ENCODE measurements around the gene B3GALT4.

Gene B3GALT4

GRCh38 chr6:33292996-33293682 lies 16.2 kb downstream of the B3GALT4 start:
- no peak for DNase-seq

- no peak for DNase-seq
Measured at GRCh38 chr6:33294086-33294823, 17.3 kb downstream of the B3GALT4 start.

GRCh38 chr6:33295621-33296369 lies 18.9 kb downstream of the B3GALT4 start:
- no peak for DNase-seq

- DNase-seq: no peak
Measured at GRCh38 chr6:33296797-33297405, 20.0 kb downstream of the B3GALT4 start.

GRCh38 chr6:33297406-33297955 lies 20.6 kb downstream of the B3GALT4 start:
- no peak for DNase-seq

- peak; percentile 69 for DNase-seq
Measured at GRCh38 chr6:33297956-33298772, 21.2 kb downstream of the B3GALT4 start.

- DNase-seq: no peak
Measured at GRCh38 chr6:33298773-33299236, 21.9 kb downstream of the B3GALT4 start, which contains the start of gene RGL2. RGL2 (minus strand) TSS chr6:33298942; CDS start chr6:33298610, 332 bp downstream.

- DNase-seq: peak; percentile 94
Measured at GRCh38 chr6:33299237-33299944, 22.5 kb downstream of the B3GALT4 start.

GRCh38 chr6:33301877-33302276 lies 25.0 kb downstream of the B3GALT4 start:
- no peak for DNase-seq

GRCh38 chr6:33304216-33304615 lies 27.3 kb downstream of the B3GALT4 start:
- DNase-seq: no peak

- DNase-seq: no peak
Measured at GRCh38 chr6:33305052-33305451, 28.1 kb downstream of the B3GALT4 start.

GRCh38 chr6:33306356-33306755 lies 29.4 kb downstream of the B3GALT4 start:
- no peak for DNase-seq

- peak; percentile 78 for DNase-seq
Measured at GRCh38 chr6:33312361-33313104, 35.6 kb downstream of the B3GALT4 start.

- peak; percentile 57 for DNase-seq
Measured at GRCh38 chr6:33313105-33313708, 36.3 kb downstream of the B3GALT4 start.

- DNase-seq: peak; percentile 82
Measured at GRCh38 chr6:33313709-33314514, 37.0 kb downstream of the B3GALT4 start, which contains the start of gene TAPBP. TAPBP (minus strand) TSS chr6:33314078; CDS start chr6:33314041, 37 bp downstream.

- peak; percentile 68 for DNase-seq
Measured at GRCh38 chr6:33314515-33314942, 37.6 kb downstream of the B3GALT4 start.

- peak; percentile 37 for DNase-seq
Measured at GRCh38 chr6:33314943-33315792, 38.2 kb downstream of the B3GALT4 start.
